ENCODE data around the gene ARHGAP26.
A peak's percentile ranks its signal among the peaks of the same experiment; 100 is the strongest.

Gene ARHGAP26

DNA sequence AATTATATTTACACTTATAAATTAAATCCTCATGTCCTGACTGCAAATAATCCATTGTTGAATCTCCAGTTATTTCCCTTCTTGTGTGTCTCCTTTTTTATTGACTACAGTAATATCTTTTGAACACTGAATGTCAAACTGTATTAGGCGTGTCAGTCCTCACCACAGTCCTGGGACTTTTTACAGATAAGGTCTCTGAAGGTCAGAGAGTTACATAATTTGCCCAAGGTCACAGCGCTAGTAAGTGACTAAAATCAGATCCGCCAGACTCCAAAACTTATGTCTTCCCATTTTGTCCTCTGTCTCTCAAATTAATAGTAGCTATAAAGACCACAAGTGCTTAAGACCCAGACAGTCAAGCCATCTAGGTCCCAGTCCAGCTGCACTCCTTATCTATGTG is 359.0 kb downstream of the ARHGAP26 start:
- H2AFZ ChIP-seq (ENCODE audit: low read depth, low read length): no peak overlapping the region
- no peak overlapping the region for H3K4me2 ChIP-seq (ENCODE audit: low read length, poor library complexity, severe bottlenecking)
- H3K9ac ChIP-seq (ENCODE audit: low read length): no peak overlapping the region
- H3K4me3 ChIP-seq (ENCODE audit: insufficient read depth in 1 of 2, low read depth in 1 of 2, low read length in 2 of 2): no peak overlapping the region
- H2BK12ac ChIP-seq (ENCODE audit: low read length in 2 of 2): no peak overlapping the region
- no peak overlapping the region for H3K23ac ChIP-seq (ENCODE audit: low read length in 2 of 2)
- peaks cover 2% of the 10 kb centered on the region for H3K4me1 ChIP-seq (ENCODE audit: control insufficient read depth, insufficient read depth, low read depth, low read length)
- H3K79me1 ChIP-seq (replicated peaks; ENCODE audit: low read length, poor library complexity, severe bottlenecking): peaks cover 2% of the 10 kb centered on the region
- H3K14ac ChIP-seq (ENCODE audit: low read length in 2 of 2): no peak overlapping the region
- H3K27me3 ChIP-seq (ENCODE audit: control insufficient read depth in 1 of 2, insufficient read depth in 1 of 2, low read length in 2 of 2): no peaks in the 10 kb centered on the region
- peak overlapping the region in 1 of 2 experiments; percentile 11 for H3K4ac ChIP-seq (ENCODE audit: low read depth in 1 of 2, low read length in 2 of 2)
- no peak overlapping the region for H2BK5ac ChIP-seq (ENCODE audit: low read depth, low read length, poor library complexity, severe bottlenecking)
- H3K36me3 ChIP-seq (ENCODE audit: control insufficient read depth in 1 of 2, insufficient read depth in 2 of 2, low read depth in 1 of 2, low read length in 2 of 2): peaks cover 0 to 2% of the 10 kb centered on the region in 2 experiments
- H4K8ac ChIP-seq (ENCODE audit: low read length): no peak overlapping the region
- H3K18ac ChIP-seq (ENCODE audit: low read depth in 1 of 2, low read length in 2 of 2): no peak overlapping the region
- 95% methylated on average over 3 of the region's 3 CpGs for WGBS
- H2AK5ac ChIP-seq (ENCODE audit: low read length, severe bottlenecking): no peak overlapping the region
- no peaks in the 10 kb centered on the region for H3K9me3 ChIP-seq (ENCODE audit: control insufficient read depth, low read length)
- H3K27ac ChIP-seq (ENCODE audit: low read length, poor library complexity, severe bottlenecking): no peak overlapping the region
- no peak overlapping the region for H2BK15ac ChIP-seq (ENCODE audit: low read depth, poor library complexity, severe bottlenecking)
- no peak overlapping the region for H2BK120ac ChIP-seq (ENCODE audit: low read depth, low read length)
- H4K91ac ChIP-seq (ENCODE audit: low read length): no peak overlapping the region
- no peak for DNase-seq

DNA sequence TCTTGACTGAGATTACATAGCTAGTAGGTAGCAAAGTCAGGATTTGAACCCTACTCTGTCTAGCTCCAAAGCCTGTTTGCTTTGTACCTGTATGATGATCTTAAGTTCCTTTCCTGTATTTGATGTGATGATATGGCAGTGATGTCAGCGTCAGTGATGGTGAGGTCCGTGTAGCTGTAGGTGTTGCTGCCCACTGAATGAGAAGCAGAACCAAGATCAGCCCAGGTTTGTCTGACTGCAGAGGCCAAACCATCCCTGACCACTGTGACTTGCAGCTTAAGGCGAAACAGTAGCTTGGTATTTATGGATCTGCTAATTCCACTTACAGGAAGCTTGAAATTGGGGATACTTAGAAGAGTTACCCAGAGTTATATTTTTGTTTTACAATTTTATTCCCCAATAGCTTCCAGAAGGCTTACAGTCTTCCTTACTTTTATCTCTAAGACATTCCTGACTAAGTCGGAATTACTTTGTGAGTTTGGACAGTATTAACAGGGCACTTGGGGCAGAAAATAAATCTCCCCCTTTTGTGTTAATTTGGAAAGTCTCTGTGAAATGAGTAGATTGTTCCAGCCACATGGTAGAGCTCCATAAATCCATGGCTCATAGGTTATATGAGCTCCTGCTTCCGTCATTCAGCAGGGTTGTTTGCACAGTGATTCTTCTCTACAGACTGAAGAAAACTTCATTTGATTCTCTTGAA is 359.9 kb downstream of the ARHGAP26 start:
- no peak overlapping the region for H3K23ac ChIP-seq (ENCODE audit: low read length in 2 of 2)
- H3K9me3 ChIP-seq (ENCODE audit: control insufficient read depth, low read length): no peaks in the 10 kb centered on the region
- 77% methylated on average over 4 of the region's 5 CpGs for WGBS

DNA sequence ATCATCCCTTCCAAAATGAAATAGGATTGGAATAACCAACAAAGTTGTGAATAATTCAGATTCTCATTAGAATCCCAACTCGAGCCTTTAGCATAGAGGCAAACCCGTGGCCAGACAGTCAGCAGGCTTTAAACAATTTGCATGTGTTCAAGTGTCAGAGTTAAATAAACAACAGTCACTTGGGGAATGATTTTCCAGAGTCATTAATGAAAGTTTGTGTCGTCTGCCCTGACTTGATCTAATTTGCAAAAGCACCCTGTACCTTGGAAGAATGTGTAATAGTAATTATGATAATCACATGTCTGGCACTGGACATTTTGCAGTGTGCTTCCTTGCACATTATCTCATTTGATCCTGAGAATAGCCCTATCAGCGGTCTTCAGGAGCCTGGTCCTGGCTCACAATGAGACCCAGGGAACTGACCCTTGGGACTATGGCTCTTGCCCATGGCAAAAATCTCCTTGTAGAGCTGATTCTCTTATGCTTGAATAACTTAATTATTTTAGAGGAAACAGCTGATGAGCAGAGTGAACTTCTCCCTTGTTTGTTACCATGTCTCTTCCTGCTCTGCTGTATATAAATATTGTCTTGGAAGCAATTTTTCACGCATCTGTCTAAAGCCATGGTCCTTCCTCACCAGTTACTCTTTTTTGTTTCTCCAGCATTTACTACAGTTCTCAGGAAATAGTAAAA is 360.6 kb downstream of the ARHGAP26 start:
- H2AFZ ChIP-seq (ENCODE audit: low read depth, low read length): no peak overlapping the region
- peaks cover 2% of the 10 kb centered on the region for H3K4me1 ChIP-seq (ENCODE audit: control insufficient read depth, insufficient read depth, low read depth, low read length)
- H2BK5ac ChIP-seq (ENCODE audit: low read depth, low read length, poor library complexity, severe bottlenecking): no peak overlapping the region
- peaks cover 0 to 2% of the 10 kb centered on the region in 2 experiments for H3K36me3 ChIP-seq (ENCODE audit: control insufficient read depth in 1 of 2, insufficient read depth in 2 of 2, low read depth in 1 of 2, low read length in 2 of 2)
- H3K4me2 ChIP-seq (ENCODE audit: low read length, poor library complexity, severe bottlenecking): no peak overlapping the region
- no peak overlapping the region for H2AK5ac ChIP-seq (ENCODE audit: low read length, severe bottlenecking)
- no peak overlapping the region for H3K4me3 ChIP-seq (ENCODE audit: insufficient read depth in 1 of 2, low read depth in 1 of 2, low read length in 2 of 2)
- no peak overlapping the region for H3K18ac ChIP-seq (ENCODE audit: low read depth in 1 of 2, low read length in 2 of 2)
- no peak overlapping the region for H2BK12ac ChIP-seq (ENCODE audit: low read length in 2 of 2)
- no peaks in the 10 kb centered on the region for H3K27me3 ChIP-seq (ENCODE audit: control insufficient read depth in 1 of 2, insufficient read depth in 1 of 2, low read length in 2 of 2)
- H3K27ac ChIP-seq (ENCODE audit: low read length, poor library complexity, severe bottlenecking): no peak overlapping the region
- H3K9ac ChIP-seq (ENCODE audit: low read length): no peak overlapping the region
- WGBS: 40% methylated on average over 4 of the region's 5 CpGs
- H3K9me3 ChIP-seq (ENCODE audit: control insufficient read depth, low read length): no peaks in the 10 kb centered on the region
- no peak overlapping the region for H3K4ac ChIP-seq (ENCODE audit: low read depth in 1 of 2, low read length in 2 of 2)
- no peak overlapping the region for H2BK120ac ChIP-seq (ENCODE audit: low read depth, low read length)
- no peak overlapping the region for H4K8ac ChIP-seq (ENCODE audit: low read length)
- no peaks in the 10 kb centered on the region for H3K79me1 ChIP-seq (replicated peaks; ENCODE audit: low read length, poor library complexity, severe bottlenecking)
- H2BK15ac ChIP-seq (ENCODE audit: low read depth, poor library complexity, severe bottlenecking): no peak overlapping the region
- H3K14ac ChIP-seq (ENCODE audit: low read length in 2 of 2): no peak overlapping the region
- no peak overlapping the region for H3K23ac ChIP-seq (ENCODE audit: low read length in 2 of 2)
- DNase-seq: no peak
- no peak overlapping the region for H4K91ac ChIP-seq (ENCODE audit: low read length)

More for the DNA sequence above, 359.9 kb downstream of the ARHGAP26 start:
- no peak overlapping the region for H2AK5ac ChIP-seq (ENCODE audit: low read length, severe bottlenecking)
- no peak overlapping the region for H2BK5ac ChIP-seq (ENCODE audit: low read depth, low read length, poor library complexity, severe bottlenecking)
- H3K4ac ChIP-seq (ENCODE audit: low read depth in 1 of 2, low read length in 2 of 2): no peak overlapping the region
- no peaks in the 10 kb centered on the region for H3K27me3 ChIP-seq (ENCODE audit: control insufficient read depth in 1 of 2, insufficient read depth in 1 of 2, low read length in 2 of 2)
- peaks cover 0 to 2% of the 10 kb centered on the region in 2 experiments for H3K36me3 ChIP-seq (ENCODE audit: control insufficient read depth in 1 of 2, insufficient read depth in 2 of 2, low read depth in 1 of 2, low read length in 2 of 2)
- H4K8ac ChIP-seq (ENCODE audit: low read length): no peak overlapping the region
- H3K18ac ChIP-seq (ENCODE audit: low read depth in 1 of 2, low read length in 2 of 2): no peak overlapping the region
- no peak overlapping the region for H2BK120ac ChIP-seq (ENCODE audit: low read depth, low read length)
- no peak overlapping the region for H3K27ac ChIP-seq (ENCODE audit: low read length, poor library complexity, severe bottlenecking)
- no peak overlapping the region for H3K9ac ChIP-seq (ENCODE audit: low read length)
- no peak overlapping the region for H3K4me3 ChIP-seq (ENCODE audit: insufficient read depth in 1 of 2, low read depth in 1 of 2, low read length in 2 of 2)
- H3K14ac ChIP-seq (ENCODE audit: low read length in 2 of 2): no peak overlapping the region
- H4K91ac ChIP-seq (ENCODE audit: low read length): no peak overlapping the region
- DNase-seq: no peak
- no peak overlapping the region for H2BK12ac ChIP-seq (ENCODE audit: low read length in 2 of 2)
- no peak overlapping the region for H2BK15ac ChIP-seq (ENCODE audit: low read depth, poor library complexity, severe bottlenecking)
- no peak overlapping the region for H3K4me2 ChIP-seq (ENCODE audit: low read length, poor library complexity, severe bottlenecking)
- H3K79me1 ChIP-seq (replicated peaks; ENCODE audit: low read length, poor library complexity, severe bottlenecking): no peaks in the 10 kb centered on the region
- peaks cover 2% of the 10 kb centered on the region for H3K4me1 ChIP-seq (ENCODE audit: control insufficient read depth, insufficient read depth, low read depth, low read length)
- no peak overlapping the region for H2AFZ ChIP-seq (ENCODE audit: low read depth, low read length)

DNA sequence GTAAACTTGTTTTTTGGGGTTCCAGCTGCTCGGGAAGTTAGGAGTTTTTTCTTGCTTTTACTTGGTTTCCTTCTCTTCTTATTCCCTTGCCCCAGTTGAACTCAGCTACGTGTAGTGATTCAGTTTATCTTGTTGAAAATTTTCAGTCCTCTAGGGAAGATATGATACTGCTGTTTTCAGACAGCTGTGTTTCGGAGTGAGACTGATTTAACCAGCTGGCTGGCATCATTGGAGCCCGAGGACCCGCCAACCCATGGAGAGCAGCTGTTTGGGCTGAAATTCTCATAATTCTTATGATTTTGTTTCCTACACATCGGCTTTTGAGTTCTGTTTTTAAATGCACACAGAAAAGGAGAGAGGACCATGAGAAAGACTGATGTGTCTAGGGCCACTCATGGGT is 361.8 kb downstream of the ARHGAP26 start:
- H3K27me3 ChIP-seq (ENCODE audit: control insufficient read depth in 1 of 2, insufficient read depth in 1 of 2, low read length in 2 of 2): no peaks in the 10 kb centered on the region
- no peak overlapping the region for H3K9ac ChIP-seq (ENCODE audit: low read length)
- H2BK12ac ChIP-seq (ENCODE audit: low read length in 2 of 2): peak overlapping the region in 1 of 2 experiments; percentile 80
- no peak overlapping the region for H3K23ac ChIP-seq (ENCODE audit: low read length in 2 of 2)
- no peak overlapping the region for H2BK120ac ChIP-seq (ENCODE audit: low read depth, low read length)
- H3K14ac ChIP-seq (ENCODE audit: low read length in 2 of 2): no peak overlapping the region
- no peak overlapping the region for H3K4me3 ChIP-seq (ENCODE audit: insufficient read depth in 1 of 2, low read depth in 1 of 2, low read length in 2 of 2)
- no peak overlapping the region for H3K4ac ChIP-seq (ENCODE audit: low read depth in 1 of 2, low read length in 2 of 2)
- no peak overlapping the region for H2BK5ac ChIP-seq (ENCODE audit: low read depth, low read length, poor library complexity, severe bottlenecking)
- H3K18ac ChIP-seq (ENCODE audit: low read depth in 1 of 2, low read length in 2 of 2): no peak overlapping the region
- H3K79me1 ChIP-seq (replicated peaks; ENCODE audit: low read length, poor library complexity, severe bottlenecking): no peaks in the 10 kb centered on the region
- no peak overlapping the region for H3K4me2 ChIP-seq (ENCODE audit: low read length, poor library complexity, severe bottlenecking)
- no peak overlapping the region for H2BK15ac ChIP-seq (ENCODE audit: low read depth, poor library complexity, severe bottlenecking)
- H4K91ac ChIP-seq (ENCODE audit: low read length): no peak overlapping the region
- peaks cover 0 to 2% of the 10 kb centered on the region in 2 experiments for H3K36me3 ChIP-seq (ENCODE audit: control insufficient read depth in 1 of 2, insufficient read depth in 2 of 2, low read depth in 1 of 2, low read length in 2 of 2)
- H2AK5ac ChIP-seq (ENCODE audit: low read length, severe bottlenecking): no peak overlapping the region
- DNase-seq: no peak
- no peaks in the 10 kb centered on the region for H3K9me3 ChIP-seq (ENCODE audit: control insufficient read depth, low read length)
- H3K4me1 ChIP-seq (ENCODE audit: control insufficient read depth, insufficient read depth, low read depth, low read length): peaks cover 2% of the 10 kb centered on the region
- H3K27ac ChIP-seq (ENCODE audit: low read length, poor library complexity, severe bottlenecking): no peak overlapping the region
- H4K8ac ChIP-seq (ENCODE audit: low read length): no peak overlapping the region
- H2AFZ ChIP-seq (ENCODE audit: low read depth, low read length): no peak overlapping the region
- WGBS: 87% methylated on average over 6 of the region's 6 CpGs
